Chondrocyte (in vitro differentiated cells): ENCODE results near the gene NSMF. TPM values are rescaled to one million over a fixed set of nuclear protein-coding genes. Genes with fewer than 3 reads are reported as not detected.

Experiments used
- DNase-seq: peaks from one replicate; pipeline ENCODE4 v3.0.0; 2021; ENCODE audit warnings: mixed read lengths, low spot score
- H3K27ac Mint-ChIP-seq: one replicate; pipeline ENCODE4 v1.8.0; 2021; ENCODE audit warnings: mild to moderate bottlenecking, moderate library complexity, mixed read lengths; ENCODE audit not compliant: unreplicated experiment
- H3K27me3 Mint-ChIP-seq: 2 replicates; pipeline ENCODE4 v1.8.0; 2021; ENCODE audit warnings: low read depth, mixed read lengths
- H3K36me3 Mint-ChIP-seq: 2 replicates; pipeline ENCODE4 v1.8.0; 2021; ENCODE audit warnings: low read depth, mixed read lengths
- H3K4me1 Mint-ChIP-seq: 2 replicates; pipeline ENCODE4 v1.8.0; 2021; ENCODE audit warnings: low read depth, mild to moderate bottlenecking, mixed read lengths
- H3K4me3 Mint-ChIP-seq: one replicate; pipeline ENCODE4 v1.8.0; 2021; ENCODE audit warnings: mild to moderate bottlenecking, moderate library complexity, mixed read lengths; ENCODE audit not compliant: unreplicated experiment
- H3K9me3 Mint-ChIP-seq: 2 replicates; pipeline ENCODE4 v1.8.0; 2021; ENCODE audit warnings: low read depth, mixed read lengths
- CTCF ChIP-seq: fragments of 200-600 bp; sonication (generic); IDR thresholded peaks from 2 replicates; pipeline ENCODE4 v1.5.0; 2021; ENCODE audit warnings: antibody characterized with exemption, mild to moderate bottlenecking, moderate library complexity
- total RNA-seq: library from RNA; stranded (reverse); gene quantifications from 3 replicates; pipeline ENCODE4 v1.2.1, GENCODE V29; 2021

Gene NSMF
- total RNA-seq, 1 donor from 2014 or later, result 86.1 TPM

GRCh38 chr9:137406876-137407589 lies 52.1 kb downstream of the NSMF start:
- peak; percentile 88 for TF ChIP-seq CTCF
- Mint-ChIP-seq H3K36me3 (peaks cover 3% of the 10 kb centered on the region), H3K4me1 (peaks cover 8% of the 10 kb centered on the region), H3K9me3 (no peaks in the 10 kb centered on the region), H3K27ac (no peak overlapping the region), H3K4me3 (peak overlapping the region; percentile 16), H3K27me3 (no peaks in the 10 kb centered on the region)
- DNase-seq, result peak; percentile 89

GRCh38 chr9:137406085-137406760 lies 52.9 kb downstream of the NSMF start:
- TF ChIP-seq CTCF, result no peak
- no peaks in the 10 kb centered on the region for H3K9me3 Mint-ChIP-seq
- H3K27me3 Mint-ChIP-seq, result no peaks in the 10 kb centered on the region
- H3K27ac Mint-ChIP-seq, result no peak overlapping the region
- peaks cover 3% of the 10 kb centered on the region for H3K36me3 Mint-ChIP-seq
- peaks cover 4% of the 10 kb centered on the region for H3K4me1 Mint-ChIP-seq
- H3K4me3 Mint-ChIP-seq, result peak overlapping the region; percentile 28
- DNase-seq, result no peak

GRCh38 chr9:137405677-137406081 lies 53.5 kb downstream of the NSMF start:
- peaks cover 3% of the 10 kb centered on the region for H3K36me3 Mint-ChIP-seq
- H3K4me3 Mint-ChIP-seq, result no peak overlapping the region
- H3K27me3 Mint-ChIP-seq, result no peaks in the 10 kb centered on the region
- no peak overlapping the region for H3K27ac Mint-ChIP-seq
- no peak for DNase-seq
- no peak for TF ChIP-seq CTCF
- H3K9me3 Mint-ChIP-seq, result no peaks in the 10 kb centered on the region
- H3K4me1 Mint-ChIP-seq, result peaks cover 4% of the 10 kb centered on the region

GRCh38 chr9:137404961-137405567 lies 54.1 kb downstream of the NSMF start:
- no peaks in the 10 kb centered on the region for H3K4me1 Mint-ChIP-seq
- no peak overlapping the region for H3K4me3 Mint-ChIP-seq
- TF ChIP-seq CTCF, result no peak
- peaks cover 6% of the 10 kb centered on the region for H3K36me3 Mint-ChIP-seq
- DNase-seq, result no peak
- H3K27me3 Mint-ChIP-seq, result no peaks in the 10 kb centered on the region
- no peaks in the 10 kb centered on the region for H3K9me3 Mint-ChIP-seq
- H3K27ac Mint-ChIP-seq, result no peak overlapping the region

GRCh38 chr9:137403269-137403668 lies 55.9 kb downstream of the NSMF start:
- Mint-ChIP-seq H3K9me3 (no peaks in the 10 kb centered on the region), H3K36me3 (peaks cover 6% of the 10 kb centered on the region), H3K4me3 (no peak overlapping the region), H3K27me3 (no peaks in the 10 kb centered on the region), H3K4me1 (no peaks in the 10 kb centered on the region), H3K27ac (no peak overlapping the region)
- DNase-seq, result no peak
- TF ChIP-seq CTCF, result no peak
